ENCODE data around the gene PRR20G. TPM values are rescaled to one million over a fixed set of nuclear protein-coding genes. Genes with fewer than 3 reads are reported as not detected.

Gene PRR20G
- total and polyA plus RNA-seq, 2 experiments from 2014 or later = not detected

GRCh38 chr3:127257351-127257750, 30.5 kb downstream of the PRR20G start:
- TF ChIP-seq EZH2phosphoT487 (IDR thresholded peaks at IDR 0.05; ENCODE audit: insufficient read depth, low read depth) (no peak), EZH2 (IDR thresholded peaks at IDR 0.05; ENCODE audit: insufficient read depth, poor library complexity, severe bottlenecking) (no peak)
- no peak overlapping the region for H3K4me2 ChIP-seq (ENCODE audit: unreplicated experiment)
- no peaks in the 10 kb centered on the region for H3K9me2 ChIP-seq (ENCODE audit: insufficient read depth)
- no peaks in the 10 kb centered on the region for H3F3A ChIP-seq (ENCODE audit: insufficient read depth)
- WGBS, 2 experiments (ENCODE audit: low coverage in 1 of 2, low lambda C conversion rate in 2 of 2, missing lambda C conversion rate in 2 of 2) = 59 to 63% methylated on average over 5 of the region's 5 CpGs
- no peaks in the 10 kb centered on the region for H3K79me2 ChIP-seq (ENCODE audit: insufficient read depth)
- DNase-seq = no peak
- no peak overlapping the region for H2AFZ ChIP-seq
- no peaks in the 10 kb centered on the region for H4K20me1 ChIP-seq (ENCODE audit: insufficient read depth)
- no peaks in the 10 kb centered on the region for H3K36me3 ChIP-seq (ENCODE audit: low read depth)
- no peaks in the 10 kb centered on the region for H3K9me3 ChIP-seq (ENCODE audit: low read depth)
- peaks cover 6% of the 10 kb centered on the region; the same call in 1 of the 2 replicates for H3K27me3 ChIP-seq (replicated peaks; ENCODE audit: insufficient read depth)
- no peaks in the 10 kb centered on the region for H3K4me1 ChIP-seq (ENCODE audit: insufficient read depth)
- no peak overlapping the region for H3K27ac ChIP-seq
- H3K9ac ChIP-seq = no peak overlapping the region
- in situ Hi-C loops (cut with MboI) = no loop called here
- no peak overlapping the region for H3K4me3 ChIP-seq

- no peaks in the 10 kb centered on the region for H4K20me1 ChIP-seq (ENCODE audit: insufficient read depth)
- no peaks in the 10 kb centered on the region for H3K9me3 ChIP-seq (ENCODE audit: low read depth)
- H3K9me2 ChIP-seq (ENCODE audit: insufficient read depth) = no peaks in the 10 kb centered on the region
- no peak overlapping the region for H3K4me3 ChIP-seq
- peaks cover 6% of the 10 kb centered on the region; the same call in 1 of the 2 replicates for H3K27me3 ChIP-seq (replicated peaks; ENCODE audit: insufficient read depth)
- TF ChIP-seq EZH2phosphoT487 (IDR thresholded peaks at IDR 0.05; ENCODE audit: insufficient read depth, low read depth) (no peak), EZH2 (IDR thresholded peaks at IDR 0.05; ENCODE audit: insufficient read depth, poor library complexity, severe bottlenecking) (no peak)
- H3K9ac ChIP-seq = no peak overlapping the region
- H3K4me2 ChIP-seq (ENCODE audit: unreplicated experiment) = no peak overlapping the region
- 38 to 42% methylated on average over 9 to 10 of the region's 10 CpGs for WGBS, 2 experiments (ENCODE audit: low coverage in 1 of 2, low lambda C conversion rate in 2 of 2, missing lambda C conversion rate in 2 of 2)
- no peak for DNase-seq
- no peaks in the 10 kb centered on the region for H3F3A ChIP-seq (ENCODE audit: insufficient read depth)
- in situ Hi-C loops (cut with MboI) = no loop called here
- no peaks in the 10 kb centered on the region for H3K4me1 ChIP-seq (ENCODE audit: insufficient read depth)
- no peak overlapping the region for H2AFZ ChIP-seq
- H3K36me3 ChIP-seq (ENCODE audit: low read depth) = no peaks in the 10 kb centered on the region
- H3K27ac ChIP-seq = no peak overlapping the region
- no peaks in the 10 kb centered on the region for H3K79me2 ChIP-seq (ENCODE audit: insufficient read depth)
Measured at GRCh38 chr3:127256733-127257271, 31.0 kb downstream of the PRR20G start.

DNA sequence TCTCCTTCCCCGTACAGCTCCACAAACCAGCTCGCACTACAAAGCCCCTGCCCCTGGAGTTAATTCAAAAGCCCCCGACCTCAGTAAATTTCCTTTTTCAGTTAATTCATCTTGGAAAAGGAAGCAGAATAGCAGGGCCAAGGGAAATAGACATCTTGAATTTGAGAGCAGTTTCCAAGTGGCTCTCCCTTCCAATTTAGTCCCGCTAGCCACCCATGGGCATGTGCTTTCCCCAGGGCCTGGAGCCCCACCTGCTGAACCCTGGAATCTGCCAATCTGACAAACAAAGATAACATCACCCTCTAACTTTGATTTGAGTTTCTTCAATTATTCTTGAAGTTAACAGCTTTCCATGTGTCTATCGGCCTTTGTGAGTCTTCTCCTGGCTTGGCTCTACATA, 31.7 kb downstream of the PRR20G start:
- no peaks in the 10 kb centered on the region for H3K9me3 ChIP-seq (ENCODE audit: low read depth)
- H3K27ac ChIP-seq = no peak overlapping the region
- no peaks in the 10 kb centered on the region for H3K36me3 ChIP-seq (ENCODE audit: low read depth)
- H3K4me3 ChIP-seq = no peak overlapping the region
- peaks cover 10% of the 10 kb centered on the region; the same call in 1 of the 2 replicates for H3K27me3 ChIP-seq (replicated peaks; ENCODE audit: insufficient read depth)
- H3K4me2 ChIP-seq (ENCODE audit: unreplicated experiment) = no peak overlapping the region
- H3K79me2 ChIP-seq (ENCODE audit: insufficient read depth) = no peaks in the 10 kb centered on the region
- H3F3A ChIP-seq (ENCODE audit: insufficient read depth) = no peaks in the 10 kb centered on the region
- H3K9me2 ChIP-seq (ENCODE audit: insufficient read depth) = no peaks in the 10 kb centered on the region
- DNase-seq = no peak
- no peak for TF ChIP-seq EZH2phosphoT487 (IDR thresholded peaks at IDR 0.05; ENCODE audit: insufficient read depth, low read depth)
- no peak for TF ChIP-seq EZH2 (IDR thresholded peaks at IDR 0.05; ENCODE audit: insufficient read depth, poor library complexity, severe bottlenecking)
- 41 to 51% methylated on average over 5 of the region's 5 CpGs for WGBS, 2 experiments (ENCODE audit: low coverage in 1 of 2, low lambda C conversion rate in 2 of 2, missing lambda C conversion rate in 2 of 2)
- H3K4me1 ChIP-seq (ENCODE audit: insufficient read depth) = no peaks in the 10 kb centered on the region
- H3K9ac ChIP-seq = no peak overlapping the region
- no peaks in the 10 kb centered on the region for H4K20me1 ChIP-seq (ENCODE audit: insufficient read depth)
- in situ Hi-C loops (cut with MboI) = no loop called here
- H2AFZ ChIP-seq = no peak overlapping the region

GRCh38 chr3:127255516-127255915, 32.3 kb downstream of the PRR20G start:
- Histone ChIP-seq H3K4me3 (no peak overlapping the region), H3K4me1 (ENCODE audit: insufficient read depth) (no peaks in the 10 kb centered on the region), H4K20me1 (ENCODE audit: insufficient read depth) (no peaks in the 10 kb centered on the region), H3K27ac (no peak overlapping the region), H3F3A (ENCODE audit: insufficient read depth) (no peaks in the 10 kb centered on the region), H3K9ac (no peak overlapping the region), H3K27me3 (replicated peaks; ENCODE audit: insufficient read depth) (peaks cover 11% of the 10 kb centered on the region; the same call in 1 of the 2 replicates), H3K4me2 (ENCODE audit: unreplicated experiment) (no peak overlapping the region), H2AFZ (no peak overlapping the region), H3K9me2 (ENCODE audit: insufficient read depth) (no peaks in the 10 kb centered on the region), H3K79me2 (ENCODE audit: insufficient read depth) (no peaks in the 10 kb centered on the region), H3K9me3 (ENCODE audit: low read depth) (no peaks in the 10 kb centered on the region), H3K36me3 (ENCODE audit: low read depth) (no peaks in the 10 kb centered on the region)
- in situ Hi-C loops (cut with MboI) = no loop called here
- TF ChIP-seq EZH2 (IDR thresholded peaks at IDR 0.05; ENCODE audit: insufficient read depth, poor library complexity, severe bottlenecking) (no peak), EZH2phosphoT487 (IDR thresholded peaks at IDR 0.05; ENCODE audit: insufficient read depth, low read depth) (no peak)
- WGBS, 2 experiments (ENCODE audit: low coverage in 1 of 2, low lambda C conversion rate in 2 of 2, missing lambda C conversion rate in 2 of 2) = 48 to 50% methylated on average over 4 of the region's 4 CpGs
- DNase-seq = no peak
